Ovary (tissue), 3 donors: ENCODE measurements around the gene VCP.

Source experiments
- EP300 ChIP-seq: sonication (generic); formaldehyde crosslinking; IDR thresholded peaks from one replicate; pipeline ENCODE4 v1.6.1; 2017; ENCODE audit warnings: antibody characterized with exemption
- POLR2A ChIP-seq: fragments of 450-650 bp; IDR thresholded peaks from one replicate; pipeline ENCODE4 v1.6.1; 2017; ENCODE audit warnings: antibody characterized with exemption, mild to moderate bottlenecking, moderate library complexity
- TF ChIP-seq, protein P1 (sequence below), 3 donors: fragments of 450-650 bp in 2 of 3; fragments of 200-600 bp in 1 of 3; IDR thresholded peaks; one replicate each; pipeline versions ENCODE4 v1.5.1 to v1.8.0; 2016 to 2022; ENCODE audit warnings: antibody characterized with exemption in 3 of 3, mild to moderate bottlenecking in 1 of 3
- donor health status: DM: no; HTN: no; CAD: no.

- TF ChIP-seq, protein P1, sequence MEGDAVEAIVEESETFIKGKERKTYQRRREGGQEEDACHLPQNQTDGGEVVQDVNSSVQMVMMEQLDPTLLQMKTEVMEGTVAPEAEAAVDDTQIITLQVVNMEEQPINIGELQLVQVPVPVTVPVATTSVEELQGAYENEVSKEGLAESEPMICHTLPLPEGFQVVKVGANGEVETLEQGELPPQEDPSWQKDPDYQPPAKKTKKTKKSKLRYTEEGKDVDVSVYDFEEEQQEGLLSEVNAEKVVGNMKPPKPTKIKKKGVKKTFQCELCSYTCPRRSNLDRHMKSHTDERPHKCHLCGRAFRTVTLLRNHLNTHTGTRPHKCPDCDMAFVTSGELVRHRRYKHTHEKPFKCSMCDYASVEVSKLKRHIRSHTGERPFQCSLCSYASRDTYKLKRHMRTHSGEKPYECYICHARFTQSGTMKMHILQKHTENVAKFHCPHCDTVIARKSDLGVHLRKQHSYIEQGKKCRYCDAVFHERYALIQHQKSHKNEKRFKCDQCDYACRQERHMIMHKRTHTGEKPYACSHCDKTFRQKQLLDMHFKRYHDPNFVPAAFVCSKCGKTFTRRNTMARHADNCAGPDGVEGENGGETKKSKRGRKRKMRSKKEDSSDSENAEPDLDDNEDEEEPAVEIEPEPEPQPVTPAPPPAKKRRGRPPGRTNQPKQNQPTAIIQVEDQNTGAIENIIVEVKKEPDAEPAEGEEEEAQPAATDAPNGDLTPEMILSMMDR (IDR thresholded peaks at IDR 0.05): no peak
- TF ChIP-seq EP300: no peak
- no peak for TF ChIP-seq POLR2A
These were observed 36.0 kb upstream of the VCP start for GRCh38 chr9:35108461-35108860.
